Raji (cell line): Measurements from ENCODE around the gene LMBR1.

Source experiments
- POLR2A ChIP-seq: IDR thresholded peaks from 2 replicates; pipeline ENCODE4 v1.6.1; 2011; ENCODE audit warnings: low read depth, low read length, control low read depth; ENCODE audit not compliant: insufficient read depth

LMBR1 gene

DNA sequence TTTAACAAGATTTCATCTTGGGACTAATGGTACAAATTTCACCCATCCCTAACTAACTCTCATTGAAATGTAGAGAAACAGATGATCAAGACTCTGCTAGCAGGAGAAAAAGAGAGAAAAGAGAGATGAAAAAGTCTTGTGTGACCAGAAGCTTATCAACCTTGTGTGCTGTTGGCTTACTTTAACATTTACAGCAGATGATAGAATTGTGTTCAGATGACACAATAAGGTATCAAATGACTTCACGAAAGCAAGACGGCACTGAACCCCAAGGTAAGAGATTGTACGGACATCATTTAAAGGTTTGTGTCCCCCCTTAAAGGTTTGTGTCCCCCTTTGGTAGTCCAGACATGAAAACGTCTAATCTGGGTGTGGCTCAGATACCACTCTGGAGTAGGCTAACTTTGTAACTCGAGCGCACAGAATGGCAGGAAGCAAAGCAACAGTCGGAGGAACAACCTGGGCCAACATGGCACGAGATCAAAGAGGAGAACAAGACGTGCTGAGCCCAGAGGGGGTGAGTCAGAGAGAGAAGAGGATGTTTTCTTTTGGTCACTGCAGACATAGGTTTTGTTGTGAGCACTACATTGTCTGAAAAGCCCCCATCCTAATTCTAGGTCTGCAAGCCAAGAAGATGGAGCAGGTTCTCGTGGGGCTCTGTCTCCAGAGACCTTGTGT lies 10.4 kb upstream of the LMBR1 start:
- TF ChIP-seq POLR2A = no peak

DNA sequence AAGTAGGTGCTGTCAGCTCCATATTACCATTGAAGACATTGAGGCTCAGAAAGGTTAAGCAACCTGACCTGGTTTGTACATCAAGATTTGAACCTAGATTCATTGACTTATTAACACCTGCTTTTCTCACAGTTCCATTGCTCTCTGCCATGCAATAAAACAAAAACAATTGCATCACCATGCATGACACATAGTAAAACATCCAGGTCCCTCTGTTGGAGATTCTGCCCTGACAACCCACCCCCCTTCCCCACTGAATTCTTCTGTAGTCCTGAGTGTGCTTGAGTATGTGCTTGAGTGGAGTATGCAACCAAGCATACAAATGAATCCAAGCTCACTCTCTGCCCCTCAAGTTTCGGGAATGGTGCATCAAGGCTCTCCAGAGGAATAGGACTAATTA lies 6.0 kb upstream of the LMBR1 start:
- TF ChIP-seq POLR2A = no peak

DNA sequence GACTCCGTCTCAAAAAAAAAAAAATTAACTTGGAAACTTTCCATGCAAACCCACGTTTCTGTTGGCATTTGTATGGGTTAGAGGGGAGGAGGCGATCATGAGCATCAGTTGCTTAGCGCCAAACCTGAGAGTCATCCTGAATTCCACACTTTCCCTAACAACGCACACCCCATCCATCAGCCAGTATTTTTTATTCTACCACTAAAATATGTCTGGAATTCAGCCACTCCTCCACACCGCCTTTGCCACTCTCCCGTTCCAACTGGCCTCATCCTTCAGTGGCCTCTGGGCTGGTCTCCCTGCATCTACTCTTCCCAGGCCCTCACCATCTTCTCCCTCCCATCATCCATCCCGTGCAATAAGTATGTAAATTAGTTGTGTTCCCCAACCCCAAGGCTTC lies 4.7 kb upstream of the LMBR1 start:
- TF ChIP-seq POLR2A = no peak

DNA sequence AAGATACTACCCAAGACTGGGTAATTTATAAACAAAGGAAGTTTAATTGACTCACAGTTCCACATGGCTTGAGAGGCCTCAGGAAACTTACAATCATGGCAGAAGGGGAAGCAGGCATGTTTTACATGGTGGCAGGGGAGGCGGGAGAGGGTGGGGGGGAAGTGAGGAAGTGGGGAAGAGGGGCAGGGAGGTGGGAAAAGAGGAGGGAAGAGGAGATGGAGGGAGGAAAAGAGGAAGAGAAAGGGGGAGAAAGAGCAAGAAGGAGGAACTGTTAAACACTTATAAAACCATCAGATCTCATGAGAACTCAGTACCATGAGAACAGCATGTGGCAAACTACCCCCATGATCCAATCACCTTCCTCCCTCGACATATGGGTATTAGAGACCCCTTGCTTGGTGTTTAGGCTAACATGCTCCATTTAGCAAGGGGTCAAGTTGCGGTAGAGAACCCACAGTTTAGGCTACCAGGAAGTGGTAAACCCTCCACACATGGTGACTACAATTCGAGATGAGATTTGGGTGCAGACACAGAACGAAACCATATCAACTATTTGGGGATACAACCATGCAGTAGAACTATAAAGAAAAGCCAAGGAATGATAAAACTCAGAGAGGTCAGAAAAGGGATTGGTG lies 3.5 kb upstream of the LMBR1 start:
- no peak for TF ChIP-seq POLR2A

DNA sequence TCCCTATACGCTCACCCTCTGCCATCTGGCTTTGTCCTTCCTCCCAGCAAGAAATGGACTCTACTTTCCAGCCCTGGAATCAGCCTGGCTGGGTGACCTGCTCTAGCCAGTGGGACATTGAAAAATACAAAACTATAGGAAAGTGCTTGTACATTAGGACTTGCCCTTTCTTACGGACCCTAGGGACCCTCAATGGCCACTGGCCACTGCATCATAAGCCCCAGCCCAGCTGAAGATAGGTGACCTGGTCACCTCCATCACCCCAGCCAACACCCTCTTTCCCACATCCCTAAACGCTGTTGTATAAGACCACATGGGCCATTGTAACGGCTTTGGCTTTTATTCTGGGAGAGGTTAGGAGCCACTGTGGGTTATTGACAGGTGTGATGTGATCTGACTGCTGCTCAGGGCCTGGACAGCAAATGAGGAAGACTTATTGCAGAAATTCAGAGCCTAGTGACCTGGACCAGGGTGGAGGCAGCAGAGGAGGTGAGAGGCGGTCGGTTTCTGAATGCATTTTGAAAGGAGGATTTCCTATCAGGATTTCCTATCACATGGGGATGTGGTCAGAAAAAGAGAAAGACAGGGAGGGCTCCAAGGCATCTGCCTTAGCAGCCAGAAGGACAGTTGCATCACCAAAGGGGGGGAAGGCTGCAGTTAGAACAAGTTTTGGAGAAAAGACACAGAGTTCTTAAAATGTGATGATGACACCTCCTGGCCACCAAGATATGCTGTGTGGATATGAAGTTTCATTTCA lies 2.2 kb upstream of the LMBR1 start:
- no peak for TF ChIP-seq POLR2A

DNA sequence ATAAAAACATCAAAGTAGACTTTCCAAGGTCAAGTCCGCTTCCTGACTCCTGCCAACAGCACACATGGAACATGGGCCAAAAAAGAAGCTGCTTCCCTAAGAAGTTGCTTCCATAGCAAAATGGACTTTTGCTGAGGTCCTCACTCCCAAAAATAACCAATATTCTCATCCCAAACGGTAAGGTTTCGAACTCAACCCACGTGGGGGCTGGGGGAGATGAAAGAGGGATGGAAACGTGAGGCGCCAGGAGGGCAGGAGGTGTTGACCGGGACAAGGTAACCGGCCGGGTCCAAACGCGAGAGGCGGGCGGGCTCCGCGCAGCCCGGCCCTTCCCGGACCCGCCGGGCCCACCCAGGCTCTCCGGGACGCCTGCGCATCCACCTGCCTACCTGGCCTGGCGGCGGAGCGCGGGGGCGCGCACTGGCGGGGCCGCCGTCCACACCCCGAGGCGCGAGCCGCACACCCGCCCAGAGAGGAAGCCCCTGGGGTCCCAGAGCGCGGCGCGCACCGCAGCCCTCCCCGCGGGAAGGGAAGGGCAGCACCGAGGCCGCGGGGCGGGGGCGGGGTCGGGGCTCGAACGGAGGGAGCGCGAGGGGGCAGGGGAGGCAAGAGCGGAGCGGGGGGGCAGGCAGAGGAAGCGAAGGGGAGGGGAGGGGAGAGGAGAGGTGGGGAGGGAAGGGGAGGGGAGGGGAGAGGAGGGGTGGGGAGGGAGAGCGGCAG lies 742 bp downstream of the LMBR1 start:
- no peak for TF ChIP-seq POLR2A

DNA sequence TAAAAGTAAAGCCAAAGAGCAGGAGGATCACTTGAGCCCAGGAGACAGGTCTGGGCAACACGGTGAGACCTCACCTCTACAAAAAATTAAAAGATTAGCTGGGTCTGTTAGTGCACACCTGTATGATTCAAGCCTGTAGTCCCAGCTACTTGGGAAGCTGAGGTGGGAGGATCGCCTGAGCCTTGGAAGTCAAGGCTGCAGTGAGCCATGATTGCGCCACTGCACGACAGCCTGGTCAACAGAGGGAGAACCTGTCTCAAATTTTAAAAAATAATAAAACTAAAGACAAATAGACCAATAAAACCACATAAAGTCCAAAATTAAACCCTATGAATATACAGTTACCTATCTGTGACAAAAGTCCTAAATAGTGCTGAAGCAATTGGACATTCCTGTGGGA lies 3.2 kb downstream of the LMBR1 start:
- no peak for TF ChIP-seq POLR2A

DNA sequence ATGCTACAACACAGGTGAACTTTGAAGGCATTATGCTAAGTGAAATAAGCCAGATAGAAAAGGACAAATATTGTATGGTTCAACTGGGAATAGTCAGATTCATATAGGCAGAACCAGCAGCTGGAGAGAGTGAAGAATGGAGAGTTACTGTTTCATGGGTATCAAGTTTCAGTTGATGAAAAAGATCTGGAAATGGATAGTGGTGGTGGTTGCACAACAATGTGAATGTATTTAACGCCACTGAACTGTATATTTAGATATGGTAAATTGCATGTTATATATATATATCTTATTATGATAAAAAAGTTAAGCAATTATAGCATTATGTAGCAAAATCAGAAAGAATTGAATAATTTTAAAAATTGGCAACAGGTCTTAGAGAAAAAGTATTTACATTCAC lies 3.9 kb downstream of the LMBR1 start:
- TF ChIP-seq POLR2A = no peak

DNA sequence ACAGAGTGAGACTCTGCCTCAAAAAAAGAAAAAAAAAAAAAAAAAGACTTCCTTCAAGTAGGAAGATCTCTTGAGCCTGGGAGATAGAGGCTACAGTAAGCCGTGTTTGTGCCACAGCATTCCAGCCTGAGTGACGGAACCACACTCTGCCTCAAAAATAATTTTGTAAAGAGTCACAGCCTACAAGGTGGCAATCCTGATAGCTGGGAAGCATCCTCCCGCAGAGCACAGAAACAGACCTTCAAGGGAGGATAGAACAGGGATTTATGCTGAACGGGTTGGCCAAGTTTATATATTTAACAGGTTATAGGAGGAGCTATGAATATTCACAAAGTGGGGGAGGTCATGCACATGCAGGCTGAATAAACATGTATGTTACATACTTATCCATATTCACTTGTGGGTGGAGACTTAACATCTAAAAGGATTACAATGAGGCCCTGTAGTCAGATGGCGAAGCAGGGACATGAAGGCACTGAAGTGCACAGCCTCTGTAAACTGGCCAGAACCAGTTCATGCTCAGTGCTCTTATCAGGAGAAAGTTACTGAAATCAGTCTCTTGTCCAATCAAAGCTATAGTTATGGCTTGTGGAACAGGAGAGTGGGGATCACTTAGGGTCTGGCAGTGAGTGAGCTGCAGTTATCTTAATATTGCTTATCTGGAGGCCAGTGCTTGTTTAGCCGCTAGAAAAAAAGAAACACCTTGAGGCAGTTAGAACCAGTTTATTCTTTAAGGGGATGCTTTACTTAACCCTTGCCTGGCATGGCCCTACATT lies 6.8 kb downstream of the LMBR1 start:
- TF ChIP-seq POLR2A = no peak

DNA sequence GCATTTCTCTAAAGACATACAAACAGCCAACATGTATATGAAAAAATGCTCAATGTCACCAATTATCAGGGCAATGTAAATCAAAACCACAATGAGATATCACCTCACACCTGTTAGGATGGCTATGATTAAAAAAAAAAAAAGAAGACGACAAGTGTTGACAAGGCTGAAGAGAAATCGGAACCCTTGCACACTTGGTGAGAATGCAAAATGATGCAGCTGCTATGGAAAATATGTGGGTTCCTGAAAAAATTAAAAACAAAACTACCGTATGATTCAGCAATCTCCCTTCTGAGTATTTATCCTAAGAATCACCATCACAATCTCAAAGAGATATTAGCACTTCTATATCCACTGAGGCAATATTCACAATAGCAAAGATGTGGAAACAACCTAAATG lies 11.3 kb downstream of the LMBR1 start:
- TF ChIP-seq POLR2A = no peak

DNA sequence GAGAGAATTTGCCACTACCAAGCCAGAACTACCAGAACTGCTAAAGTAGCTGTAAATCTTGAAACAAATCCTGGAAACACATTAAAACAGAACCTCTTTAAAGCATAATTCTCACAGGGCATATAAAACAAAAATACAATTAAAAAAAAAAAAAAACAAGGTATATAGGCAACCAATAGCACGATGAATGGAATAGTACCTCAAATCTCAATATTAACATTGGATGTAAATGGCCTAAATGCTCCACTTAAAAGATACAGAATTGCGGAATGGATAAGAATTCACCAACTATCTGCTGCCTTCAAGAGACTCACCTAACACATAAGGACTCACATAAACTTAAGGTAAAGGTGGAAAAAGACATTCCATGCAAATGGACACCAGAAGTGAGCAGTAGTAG lies 17.2 kb downstream of the LMBR1 start:
- no peak for TF ChIP-seq POLR2A

DNA sequence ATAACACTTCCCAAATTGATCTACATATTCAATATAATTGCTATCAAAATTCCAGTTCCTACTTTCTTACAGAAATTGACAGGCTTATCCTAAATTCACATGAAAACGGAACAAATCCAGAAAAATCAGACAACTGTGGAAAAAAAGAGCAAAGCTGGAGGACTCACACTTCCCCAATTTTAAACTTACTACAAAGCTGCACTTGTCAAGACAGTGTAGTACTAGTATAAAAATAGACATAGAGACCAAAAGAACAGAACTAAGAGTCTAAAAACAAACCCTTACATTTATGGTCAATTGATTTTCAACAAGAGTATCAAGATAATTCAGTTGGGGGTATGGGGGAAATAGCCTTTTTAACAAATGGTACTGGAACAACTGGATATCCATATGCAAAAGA lies 27.5 kb downstream of the LMBR1 start:
- no peak for TF ChIP-seq POLR2A

DNA sequence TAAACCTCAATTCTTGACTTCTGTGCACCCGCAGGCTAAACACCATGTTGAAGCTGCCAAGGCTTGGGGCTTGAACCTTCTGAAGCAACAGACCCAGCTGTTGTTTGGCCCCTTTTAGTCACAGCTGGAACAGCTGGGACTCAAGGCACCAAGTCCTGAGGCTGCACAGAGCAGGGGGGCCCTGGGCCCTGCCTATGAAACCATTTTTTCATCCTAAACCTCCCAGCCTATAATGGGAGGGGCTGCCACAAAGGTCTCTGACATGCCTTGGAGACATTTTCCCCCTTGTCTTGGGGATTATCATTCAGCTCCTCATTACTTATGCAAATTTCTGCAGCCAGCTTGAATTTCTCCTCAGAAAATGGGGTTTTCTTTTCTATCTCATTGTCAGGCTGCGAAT lies 31.8 kb downstream of the LMBR1 start:
- TF ChIP-seq POLR2A = no peak

DNA sequence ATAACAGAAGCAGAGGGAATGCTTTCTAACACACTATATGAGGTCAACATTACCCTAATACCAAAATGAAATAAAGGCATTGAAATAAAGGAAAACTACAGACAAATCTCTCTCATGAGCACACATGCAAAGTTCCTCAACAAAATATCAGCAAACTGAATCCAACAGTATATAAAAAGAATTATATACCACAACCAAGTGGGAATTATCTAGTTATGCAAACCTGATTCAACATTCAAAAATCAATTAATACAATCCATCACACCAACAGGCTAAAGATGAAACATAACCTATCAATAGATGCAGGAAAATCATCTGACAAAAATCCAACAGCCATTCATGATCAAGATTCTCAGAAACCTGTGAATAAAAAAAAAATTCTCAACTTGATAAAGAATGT lies 34.5 kb downstream of the LMBR1 start:
- no peak for TF ChIP-seq POLR2A

DNA sequence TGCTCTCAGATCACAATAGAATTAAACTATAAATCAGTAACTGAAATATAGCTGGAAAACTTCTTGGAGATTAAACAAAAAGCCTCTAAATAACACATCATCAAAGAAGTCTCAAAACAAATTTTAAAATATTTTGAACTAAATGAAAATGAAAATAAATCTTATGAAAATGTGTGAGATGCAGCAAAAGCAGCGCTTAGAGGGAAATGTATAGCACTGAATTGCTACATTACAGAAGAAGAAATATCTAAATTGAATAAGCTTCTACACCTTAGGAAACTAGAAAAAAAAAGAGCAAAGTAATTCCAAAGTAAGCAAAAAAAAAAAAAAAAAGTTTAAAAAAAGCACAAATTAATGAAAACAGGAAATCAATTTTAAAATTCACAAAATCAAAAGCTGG lies 35.2 kb downstream of the LMBR1 start:
- no peak for TF ChIP-seq POLR2A
